HG03469 (cell line): Measurements from ENCODE around the gene ACOT7.

Experiments used
- ATAC-seq: cut with Tn5 transposase; IDR thresholded peaks from one replicate; pipeline ENCODE4 v1.9.1; 2021; ENCODE audit warnings: mild to moderate bottlenecking, moderate library complexity, moderate number of reproducible peaks; ENCODE audit not compliant: unreplicated experiment

ACOT7 gene

GRCh38 chr1:6256645-6257044 is 136.9 kb downstream of the ACOT7 start:
- ATAC-seq: no peak

- no peak for ATAC-seq
Measured at GRCh38 chr1:6254691-6255090, 138.9 kb downstream of the ACOT7 start.

- no peak for ATAC-seq
Measured at GRCh38 chr1:6253380-6253779, 140.2 kb downstream of the ACOT7 start.

- ATAC-seq: no peak
Measured at GRCh38 chr1:6252374-6252710, 141.2 kb downstream of the ACOT7 start.

GRCh38 chr1:6251681-6252373 is 141.7 kb downstream of the ACOT7 start:
- ATAC-seq: no peak

- no peak for ATAC-seq
Measured at GRCh38 chr1:6251233-6251632, 142.3 kb downstream of the ACOT7 start.

- no peak for ATAC-seq
Measured at GRCh38 chr1:6249739-6250689, 143.6 kb downstream of the ACOT7 start.

- ATAC-seq: no peak
Measured at GRCh38 chr1:6248932-6249738, 144.4 kb downstream of the ACOT7 start.

GRCh38 chr1:6248161-6248776 is 145.3 kb downstream of the ACOT7 start:
- no peak for ATAC-seq

GRCh38 chr1:6247651-6248050 is 145.9 kb downstream of the ACOT7 start:
- ATAC-seq: no peak

GRCh38 chr1:6246497-6247467 is 146.8 kb downstream of the ACOT7 start:
- no peak for ATAC-seq

- no peak for ATAC-seq
Measured at GRCh38 chr1:6245869-6246496, 147.6 kb downstream of the ACOT7 start.

- ATAC-seq: no peak
Measured at GRCh38 chr1:6245086-6245868, 148.3 kb downstream of the ACOT7 start.

- no peak for ATAC-seq
Measured at GRCh38 chr1:6244401-6245049, 149.0 kb downstream of the ACOT7 start.

- ATAC-seq: no peak
Measured at GRCh38 chr1:6243993-6244392, 149.6 kb downstream of the ACOT7 start, which contains the start of gene HES3. Gene HES3 (plus strand): TSS chr1:6244179. CDS start chr1:6244366, 187 bp downstream.

- ATAC-seq: no peak
Measured at GRCh38 chr1:6243053-6243834, 150.3 kb downstream of the ACOT7 start.
